Erythroblast (primary cell): ENCODE results near the gene XPNPEP2.

Source experiments
- GATA1 ChIP-seq: IDR thresholded peaks from 2 replicates; pipeline ENCODE4 v1.6.1; 2011; ENCODE audit warnings: low read depth, mild to moderate bottlenecking, control low read depth, low read length, moderate library complexity
- POLR2A ChIP-seq: IDR thresholded peaks from 2 replicates; pipeline ENCODE4 v1.6.1; 2011; ENCODE audit warnings: mild to moderate bottlenecking, low read length

DNA sequence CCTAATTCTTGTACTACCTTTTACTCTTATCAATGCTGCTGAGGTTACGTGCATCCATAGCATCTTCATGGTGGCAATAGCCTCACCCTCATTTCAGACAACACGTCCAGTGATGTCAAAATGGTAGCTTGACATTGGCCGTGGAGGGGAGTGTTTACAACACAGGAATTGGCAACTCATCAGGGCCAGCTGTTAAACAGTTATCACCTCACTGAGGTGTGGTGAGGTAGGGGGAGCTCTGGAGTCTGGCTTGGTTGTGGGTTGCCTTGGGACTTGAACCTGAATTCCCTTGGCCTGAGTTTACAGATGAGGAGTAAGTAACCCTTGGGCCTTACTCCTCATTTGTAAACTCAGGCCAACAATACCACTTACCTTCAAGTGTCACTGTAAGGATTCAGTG is 51.4 kb downstream of the XPNPEP2 start:
- TF ChIP-seq POLR2A (no peak), GATA1 (no peak)
